Germinal center (tissue), 1 donor: Measurements from ENCODE around the gene TDRD9.

Experiments
- DNase-seq: peaks from one replicate; pipeline ENCODE4 v3.0.0; 2012; ENCODE audit warnings: mixed read lengths, low spot score

Gene TDRD9

DNA sequence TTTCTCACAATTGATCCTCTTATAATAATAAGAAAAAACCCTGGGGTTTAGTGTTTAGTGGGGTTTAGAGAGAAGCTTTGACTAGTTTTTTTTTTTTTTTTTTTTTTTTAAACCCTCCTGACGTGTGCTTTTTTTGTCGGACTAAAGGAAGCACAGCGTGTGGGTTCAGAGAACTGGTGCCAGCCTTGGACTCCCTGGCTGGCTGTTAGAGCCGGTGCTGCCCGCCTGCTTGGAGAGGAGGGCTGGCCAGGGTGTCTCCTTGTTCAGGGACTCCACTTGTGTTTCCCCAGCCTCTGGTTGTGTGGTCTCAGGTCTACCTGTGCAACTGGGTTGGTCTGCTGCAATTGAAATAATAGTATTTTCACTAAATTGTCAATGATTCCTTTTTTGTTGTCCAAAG lies 103.1 kb downstream of the TDRD9 start:
- no peak for DNase-seq

GRCh38 chr14:104034976-104035699 lies 106.9 kb downstream of the TDRD9 start:
- DNase-seq, result no peak

DNA sequence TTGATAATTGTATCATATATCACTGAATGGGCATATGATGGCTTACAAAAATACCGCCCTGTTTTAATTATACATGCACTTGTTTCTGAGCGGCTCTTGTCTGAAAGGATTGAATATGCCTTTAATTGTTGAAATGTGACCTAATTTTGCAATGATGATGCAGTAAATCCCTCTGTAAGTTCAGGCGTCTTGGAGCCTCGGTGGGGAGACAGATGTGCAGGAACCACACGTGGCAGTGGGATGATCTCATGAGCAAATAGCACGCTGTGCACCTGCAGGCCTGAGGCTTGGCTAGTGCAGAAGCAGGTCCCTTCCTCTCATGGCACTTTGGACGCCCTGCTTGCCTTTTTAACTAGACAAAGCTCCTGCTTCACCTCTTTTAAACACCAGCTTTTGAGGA lies 108.0 kb downstream of the TDRD9 start:
- DNase-seq, result no peak

DNA sequence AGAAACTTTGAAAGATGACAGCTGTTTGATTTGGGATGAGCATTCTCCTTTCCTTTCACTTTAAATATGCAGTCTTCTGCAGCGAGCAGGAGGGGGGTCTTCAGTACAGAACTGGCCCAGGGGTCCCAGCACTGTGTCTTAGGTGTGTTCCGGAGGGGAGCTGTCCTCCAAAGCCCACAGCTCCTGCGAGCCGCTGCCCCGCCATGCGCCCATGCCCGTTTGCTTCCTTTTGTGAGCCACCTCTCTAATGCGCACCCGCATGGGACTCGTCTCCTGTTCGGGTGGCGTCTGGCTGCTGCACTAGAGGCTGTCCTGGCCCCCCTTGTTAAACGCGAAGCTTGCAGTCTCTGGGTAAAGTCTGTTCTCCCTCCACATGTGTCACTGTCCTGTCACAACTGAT lies 108.8 kb downstream of the TDRD9 start:
- DNase-seq, result no peak

DNA sequence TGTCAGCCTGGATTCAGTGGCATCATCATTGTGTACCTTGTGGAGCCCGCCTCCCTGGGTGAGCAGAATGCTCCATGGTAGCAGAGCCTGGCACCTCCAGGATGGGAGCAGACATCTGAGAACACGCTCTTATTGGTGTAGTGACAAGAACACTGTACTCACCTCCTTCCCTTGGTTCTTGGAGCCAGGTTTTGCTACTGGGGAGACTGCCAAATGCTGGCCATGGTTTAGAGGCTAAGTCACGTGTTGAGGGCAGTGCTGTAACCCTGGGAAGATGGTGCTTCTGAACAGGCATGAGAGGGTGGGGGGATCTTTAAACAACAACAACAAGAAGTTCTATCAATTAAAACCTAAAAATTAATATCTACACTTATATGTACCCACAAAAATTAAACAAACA lies 109.6 kb downstream of the TDRD9 start:
- no peak for DNase-seq

- no peak for DNase-seq
These were observed 111.0 kb downstream of the TDRD9 start for GRCh38 chr14:104039214-104039613.

GRCh38 chr14:104040539-104040938 lies 112.3 kb downstream of the TDRD9 start:
- no peak for DNase-seq

DNA sequence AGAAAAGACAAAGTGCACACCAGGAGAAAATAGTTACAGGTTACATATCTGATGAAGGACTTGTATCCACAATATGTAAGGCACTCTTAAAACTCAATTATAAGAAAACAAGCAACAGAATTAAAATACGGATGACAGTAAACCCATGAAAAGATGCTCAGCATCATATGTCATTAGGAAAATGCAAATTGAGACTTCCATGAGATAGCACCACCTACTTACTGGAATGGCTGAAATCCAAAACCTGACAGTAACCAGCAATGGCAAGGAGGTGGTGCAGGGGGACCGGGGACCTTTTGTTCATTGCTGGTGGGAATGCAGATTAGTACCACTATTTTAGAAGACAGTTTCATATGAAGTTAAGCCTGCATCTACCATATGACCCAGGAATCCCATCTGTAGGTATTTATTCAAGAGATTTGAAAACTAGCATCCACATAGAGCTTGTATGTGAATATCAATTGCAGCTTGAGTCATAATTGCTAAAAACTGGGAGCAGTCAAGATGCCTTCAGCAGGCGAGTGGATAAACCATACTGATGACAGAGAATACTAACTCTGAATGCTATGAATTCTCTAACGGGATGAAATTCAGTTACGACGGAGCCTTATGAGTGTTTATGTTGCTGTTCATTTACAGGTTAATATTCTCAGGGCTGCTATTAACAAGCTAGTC lies 113.3 kb downstream of the TDRD9 start:
- DNase-seq, result no peak

GRCh38 chr14:104044016-104044415 lies 115.8 kb downstream of the TDRD9 start:
- no peak for DNase-seq

GRCh38 chr14:104047761-104048160 lies 119.5 kb downstream of the TDRD9 start:
- no peak for DNase-seq

DNA sequence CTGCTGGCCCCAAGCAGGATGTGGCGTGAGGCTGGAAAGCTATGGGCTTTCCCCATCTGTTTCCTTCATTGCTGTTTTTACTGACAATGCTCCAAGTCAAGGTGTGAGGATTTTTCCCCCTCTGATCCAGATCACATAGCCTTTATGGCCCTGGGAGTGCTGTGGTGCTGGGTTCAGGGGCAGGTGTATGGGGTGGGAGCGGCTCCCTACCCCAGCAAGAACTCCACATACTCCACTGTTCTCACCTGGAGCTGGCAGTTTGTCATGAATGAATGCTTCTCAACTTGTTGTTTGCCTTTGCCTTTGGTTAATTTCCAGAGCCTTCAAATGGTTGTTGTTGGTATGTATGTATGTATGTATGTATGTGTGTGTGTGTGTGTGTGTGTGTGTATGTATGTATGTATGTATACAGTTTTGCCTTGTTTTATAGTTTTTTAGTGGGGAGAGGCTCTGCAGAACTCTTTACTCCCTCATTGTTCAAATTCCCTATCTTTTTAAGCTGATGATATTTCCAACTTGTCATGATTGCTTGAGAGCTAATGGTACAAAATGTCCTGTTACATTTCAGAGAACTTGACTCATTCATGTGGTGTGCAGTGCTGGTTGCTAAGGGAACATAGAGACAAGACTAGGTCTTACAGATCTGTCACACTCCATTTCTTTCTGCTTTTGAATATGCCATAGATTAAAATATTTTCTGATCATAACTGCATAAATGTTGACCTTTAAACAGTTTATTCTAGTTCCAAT lies 120.7 kb downstream of the TDRD9 start:
- DNase-seq, result no peak

- no peak for DNase-seq
These were observed 121.5 kb downstream of the TDRD9 start for GRCh38 chr14:104049576-104050240.

GRCh38 chr14:104051092-104051813 lies 123.0 kb downstream of the TDRD9 start:
- no peak for DNase-seq

DNA sequence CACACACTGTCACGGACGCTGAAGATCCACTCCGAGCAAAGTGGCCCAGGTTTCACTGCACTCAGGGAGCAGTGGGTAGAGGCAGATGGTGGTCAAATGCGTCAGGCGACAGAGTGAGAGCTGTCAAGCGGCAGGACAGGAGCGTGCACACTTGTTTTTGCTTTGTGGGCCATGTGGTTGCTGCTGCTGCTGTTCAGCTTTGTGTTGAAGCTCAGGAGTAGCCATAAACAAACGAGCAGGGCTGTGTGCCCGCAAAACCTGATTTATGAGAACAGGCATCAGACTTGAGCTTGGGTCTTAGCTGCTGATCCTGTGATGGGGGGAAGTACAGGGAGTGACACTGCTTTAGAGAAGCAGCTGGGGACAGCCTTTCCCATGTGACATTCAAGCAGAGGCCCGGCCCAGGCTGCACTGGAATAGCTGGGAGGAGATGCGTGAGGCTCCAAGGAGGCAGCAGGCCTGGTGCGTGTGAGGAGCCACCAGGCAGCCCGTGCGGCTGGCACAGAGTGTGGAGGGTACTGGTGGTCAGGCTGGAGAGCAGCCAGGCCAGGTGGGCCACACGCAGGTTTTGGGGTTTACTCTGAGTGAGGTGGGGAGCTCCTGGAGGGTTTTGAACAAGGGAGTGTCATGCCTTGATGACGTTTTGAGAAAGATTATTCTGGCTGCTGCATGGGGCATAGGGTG lies 126.1 kb downstream of the TDRD9 start:
- DNase-seq, result no peak

GRCh38 chr14:104062281-104062680 lies 134.0 kb downstream of the TDRD9 start:
- DNase-seq, result no peak

DNA sequence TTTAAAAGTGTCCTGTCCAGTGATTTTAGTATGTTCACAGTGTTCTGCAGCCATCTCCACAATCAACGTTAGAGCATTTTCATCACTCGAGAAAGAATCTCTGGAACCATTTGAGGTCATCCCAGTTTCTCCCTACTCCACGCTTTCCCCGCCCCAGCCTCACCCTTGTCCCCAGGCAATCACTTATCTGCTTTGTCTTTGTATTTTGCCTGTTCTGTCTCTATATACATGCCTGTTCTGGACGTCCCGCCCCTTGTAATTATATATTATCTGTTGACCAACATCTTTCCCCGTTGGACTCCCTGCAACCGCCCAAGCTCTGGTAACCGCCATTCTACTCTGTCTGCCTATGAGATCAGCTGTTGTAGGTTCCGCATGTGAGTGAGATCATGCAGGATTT lies 135.7 kb downstream of the TDRD9 start:
- DNase-seq, result no peak

- DNase-seq, result no peak
These were observed 138.0 kb downstream of the TDRD9 start for GRCh38 chr14:104066279-104066678.

- DNase-seq, result no peak
These were observed 138.6 kb downstream of the TDRD9 start for GRCh38 chr14:104066719-104067295.

GRCh38 chr14:104069541-104069940 lies 141.3 kb downstream of the TDRD9 start:
- no peak for DNase-seq

- DNase-seq, result no peak
These were observed 144.3 kb downstream of the TDRD9 start for GRCh38 chr14:104072586-104072985.

- DNase-seq, result no peak
These were observed 145.5 kb downstream of the TDRD9 start for GRCh38 chr14:104073764-104074163.
